A549 treated with DMSO at 1 μM for 4 hours (cell line): Measurements from ENCODE around the gene NRXN2. TPM values are rescaled to one million over a fixed set of nuclear protein-coding genes. Genes with fewer than 3 reads are reported as not detected.

Source experiments
- total RNA-seq: library from RNA; stranded (reverse); fragments of 200-300 nt; extraction: Qiagen RNA extraction; gene quantifications from 5 replicates; pipeline ENCODE4 v1.2.3, GENCODE V29; 2022; ENCODE audit warnings: low read depth

The NRXN2 gene
- total RNA-seq = 0.13 to 1.1 TPM (median 0.34 TPM) in 5 replicates

DNA sequence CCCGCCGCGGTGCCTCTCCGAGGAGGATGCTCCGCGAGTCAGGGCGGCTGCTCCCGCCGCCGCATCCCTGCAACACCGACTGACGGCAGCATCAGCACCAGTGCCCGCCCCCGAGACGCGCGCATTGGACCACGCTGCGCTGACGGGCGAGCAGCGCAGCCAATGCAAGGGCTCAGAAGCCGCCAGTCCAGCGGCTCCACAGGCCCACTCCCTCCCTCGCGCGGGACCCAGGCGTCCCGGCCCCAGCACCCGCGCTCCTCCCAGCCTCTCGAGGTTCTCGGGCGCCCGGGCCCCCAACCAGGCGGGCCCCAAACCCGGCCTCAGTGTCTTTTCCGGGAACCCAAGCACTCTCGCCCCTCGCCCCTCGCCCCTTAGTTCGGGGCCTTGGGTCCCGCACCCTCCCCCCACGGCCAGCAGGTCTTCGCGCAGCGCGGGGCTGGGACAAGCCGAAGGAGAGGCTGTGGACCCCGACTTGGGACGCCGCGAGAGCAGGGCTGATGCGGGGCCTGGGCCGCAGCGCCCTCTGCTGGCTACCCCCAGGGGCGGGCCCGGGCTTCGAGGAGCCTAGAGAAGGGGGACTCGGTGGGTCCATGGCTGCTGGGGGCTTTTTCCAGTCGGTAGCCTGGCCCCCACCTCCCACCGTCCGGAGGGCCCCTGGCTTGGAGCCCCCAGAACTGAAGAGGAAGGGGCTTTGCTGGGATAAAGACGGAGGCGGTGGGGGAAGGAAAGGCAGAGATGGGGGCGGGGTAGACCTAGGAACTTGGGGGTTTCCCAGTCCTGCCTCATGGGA, at the start of gene NRXN2:
Gene NRXN2, minus strand, starts transcription at position 81 of the 790 bp plus-strand sequence. CDS start 9,498 bp downstream, outside the sequence.

DNA sequence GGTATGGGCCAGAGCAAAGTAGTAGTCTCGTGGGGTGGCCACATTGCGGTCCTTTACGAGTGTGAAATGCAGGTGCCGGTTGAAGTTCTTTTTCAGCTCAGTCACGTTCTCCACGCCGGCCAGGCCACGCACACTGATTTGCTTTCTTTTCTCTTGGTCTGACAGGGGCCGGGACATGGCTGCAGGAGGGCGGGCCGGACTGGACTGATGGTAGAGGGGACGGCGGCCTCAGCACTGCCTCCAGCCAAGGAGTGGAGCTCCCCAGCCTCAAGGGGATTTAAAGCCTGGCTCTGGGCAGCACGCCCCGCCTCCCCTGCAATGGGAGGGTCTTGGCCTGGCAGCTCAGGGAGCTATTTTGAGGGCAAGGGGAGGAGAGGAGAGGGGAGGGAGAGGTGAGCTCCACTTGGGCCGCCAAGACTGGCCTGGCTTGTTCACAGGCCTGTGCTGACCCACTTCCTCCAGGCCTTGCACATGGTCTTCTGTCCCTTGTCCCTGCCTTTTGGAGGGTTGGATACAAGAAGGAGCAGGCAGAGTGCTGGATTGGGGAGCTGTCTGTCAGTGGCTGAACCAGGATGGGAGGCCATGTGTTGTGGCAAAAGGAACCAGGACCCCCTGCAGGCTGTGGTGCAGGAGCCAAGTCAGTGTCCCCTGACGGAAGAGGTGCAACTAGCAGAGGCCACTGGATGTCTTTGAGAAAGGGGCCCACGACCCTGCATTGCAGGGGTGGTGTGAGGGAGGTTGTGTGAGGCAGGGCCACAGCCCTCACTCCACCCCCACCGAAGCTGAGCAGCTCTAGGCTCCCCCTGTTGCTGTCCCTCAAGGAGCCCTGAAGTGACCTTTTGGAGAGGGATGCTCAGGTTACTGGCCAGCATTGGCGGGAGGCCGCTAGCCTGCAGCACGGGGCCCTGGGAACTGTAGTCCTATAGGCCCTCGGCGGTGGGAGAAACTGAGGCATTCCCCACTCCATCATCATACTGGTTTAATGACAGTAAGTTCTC, 37.0 kb upstream of the NRXN2 start, which contains the start of gene PYGM:
Gene PYGM, minus strand, starts transcription at position 253 of the 998 bp plus-strand sequence. Its CDS starts 76 bp downstream, at position 177.

DNA sequence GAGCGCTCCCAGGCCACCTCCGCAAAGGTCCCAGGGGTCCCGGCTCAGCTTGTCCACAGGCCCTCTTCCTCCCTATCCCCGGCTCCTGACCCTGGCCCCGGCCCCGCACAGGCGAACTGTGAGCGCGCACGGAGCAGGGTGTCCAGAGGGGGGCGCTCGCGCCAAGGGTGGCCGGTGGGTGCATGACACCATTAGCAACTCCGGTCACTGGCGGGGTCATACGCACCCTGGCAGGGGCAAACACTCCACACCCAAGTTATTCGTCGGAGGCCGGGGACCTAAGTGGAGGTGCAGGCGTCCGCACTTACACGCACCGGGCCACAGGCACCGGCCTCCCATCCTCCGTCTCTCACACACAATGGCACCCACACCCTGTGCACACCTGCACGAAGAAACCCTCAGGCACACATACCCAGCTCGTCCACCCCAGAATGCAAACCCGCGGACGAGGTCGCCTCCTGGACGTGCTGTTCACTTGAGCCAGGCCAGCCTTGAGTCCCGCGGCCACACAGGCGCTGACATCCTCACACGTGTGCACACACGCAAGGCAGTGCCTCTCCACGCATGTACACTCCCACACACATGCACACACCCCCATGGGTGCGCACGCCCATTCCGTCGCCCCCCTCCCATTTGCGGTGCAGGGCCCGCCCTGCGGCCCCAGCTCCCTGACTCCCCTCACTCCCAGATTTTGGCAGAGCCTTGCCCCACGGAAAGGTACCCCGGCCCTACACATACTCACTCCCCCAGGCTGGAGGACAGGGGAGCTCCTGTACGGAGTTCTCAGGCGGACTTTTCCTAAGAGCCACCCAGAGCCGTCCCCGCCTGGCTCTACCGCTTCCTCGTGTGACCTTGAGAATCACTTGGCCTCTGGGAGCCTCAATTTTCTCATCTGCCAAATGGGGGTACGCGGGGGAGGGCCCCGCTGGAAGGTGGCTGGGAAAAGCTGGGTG, 20.9 kb upstream of the NRXN2 start, which contains the start of gene RASGRP2:
Gene RASGRP2, minus strand, starts transcription at position 552 of the 953 bp plus-strand sequence. CDS start 1,276 bp downstream, outside the sequence.

DNA sequence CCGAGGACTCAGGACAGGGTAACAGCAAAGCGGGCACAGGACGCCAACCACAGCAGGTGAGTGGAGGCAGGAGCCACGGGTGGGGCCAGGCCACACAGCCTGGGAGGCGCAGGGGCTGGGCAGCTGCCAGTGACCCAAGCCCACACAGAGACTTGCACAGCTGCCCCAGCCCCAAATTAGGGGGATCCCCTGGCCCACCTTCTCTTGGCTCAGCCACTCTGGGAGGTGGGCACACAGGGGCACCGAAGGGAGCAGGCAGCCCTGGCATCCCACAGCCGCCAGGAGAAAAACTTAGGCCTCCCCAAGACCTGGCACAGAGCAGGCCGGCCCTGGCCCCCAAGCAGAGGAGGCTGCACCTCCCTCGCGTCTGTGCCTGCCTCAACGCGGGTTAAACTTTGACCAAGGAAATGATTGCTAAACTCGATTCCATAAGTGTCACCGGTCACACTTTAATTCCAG, 132.2 kb downstream of the NRXN2 start, which contains the start of gene SLC22A12:
Gene SLC22A12, plus strand, starts transcription at position 458 of the 459 bp plus-strand sequence. CDS start 337 bp downstream, outside the sequence.

Other genes starting within 250 kb of the NRXN2 start
- 0.06 to 0.17 TPM (median 0.08 TPM) in 4 of 5 replicates, not detected in the other for gene SLC22A11, start 167.3 kb downstream of the NRXN2 start, total RNA-seq
- gene SLC22A12, start 132.0 kb downstream of the NRXN2 start, total RNA-seq = not detected in 5 replicates
- gene RASGRP2, start 20.9 kb upstream of the NRXN2 start, total RNA-seq = 0.70 to 1.5 TPM (median 1.1 TPM) in 5 replicates
- 0.12 to 0.40 TPM (median 0.30 TPM) in 5 replicates for gene PYGM, start 36.8 kb upstream of the NRXN2 start, total RNA-seq
- gene SF1, start 55.3 kb upstream of the NRXN2 start, total RNA-seq = 172 to 224 TPM (median 188 TPM) in 5 replicates
- 6.4 to 10.8 TPM (median 10.2 TPM) in 5 replicates for gene MAP4K2, start 80.0 kb upstream of the NRXN2 start, total RNA-seq
- gene MEN1, start 87.4 kb upstream of the NRXN2 start, total RNA-seq = 25.9 to 45.2 TPM (median 41.1 TPM) in 5 replicates
- gene CDC42BPG, start 121.5 kb upstream of the NRXN2 start, total RNA-seq = 1.2 to 1.5 TPM (median 1.5 TPM) in 5 replicates
- 129 to 169 TPM (median 139 TPM) in 5 replicates for gene EHD1, start 155.4 kb upstream of the NRXN2 start, total RNA-seq
- 16.9 to 25.7 TPM (median 23.3 TPM) in 5 replicates for gene ATG2A, start 194.0 kb upstream of the NRXN2 start, total RNA-seq
- gene PPP2R5B, start 201.5 kb upstream of the NRXN2 start, total RNA-seq = 3.7 to 7.1 TPM (median 5.4 TPM) in 5 replicates
- not detected in 5 replicates for gene GPHA2, start 212.7 kb upstream of the NRXN2 start, total RNA-seq
- not detected in 5 replicates for gene MAJIN, start 248.9 kb upstream of the NRXN2 start, total RNA-seq